GM23248 (cell line): Measurements from ENCODE around the gene TH. TPM values are rescaled to one million over a fixed set of nuclear protein-coding genes. Genes with fewer than 3 reads are reported as not detected.

ENCODE experiments used
- DNase-seq: peaks from one replicate; pipeline ENCODE4 v3.0.0-alpha.2; 2015
- H2AFZ ChIP-seq: fragments of 200-600 bp; sonication (generic); 2 replicates; pipeline ENCODE4 v1.6.1; 2016; ENCODE audit warnings: antibody characterized with exemption
- H3F3A ChIP-seq: fragments of 200-600 bp; sonication (generic); 2 replicates; pipeline ENCODE4 v1.6.1; 2016; ENCODE audit warnings: mild to moderate bottlenecking, antibody characterized with exemption, mixed run types; ENCODE audit not compliant: insufficient read depth
- H3K27ac ChIP-seq: fragments of 200-600 bp; sonication (generic); 2 replicates; pipeline ENCODE4 v1.5.1; 2016; ENCODE audit warnings: mild to moderate bottlenecking
- H3K27me3 ChIP-seq: fragments of 200-600 bp; sonication (generic); replicated peaks from 2 replicates; pipeline ENCODE4 v1.6.1; 2016; ENCODE audit warnings: mild to moderate bottlenecking; ENCODE audit not compliant: insufficient read depth
- H3K36me3 ChIP-seq: fragments of 200-600 bp; sonication (generic); 2 replicates; pipeline ENCODE4 v1.6.1; 2016; ENCODE audit warnings: low read depth, mild to moderate bottlenecking
- H3K4me1 ChIP-seq: fragments of 200-600 bp; sonication (generic); 2 replicates; pipeline ENCODE4 v1.6.1; 2016; ENCODE audit warnings: mild to moderate bottlenecking; ENCODE audit not compliant: insufficient read depth
- H3K4me2 ChIP-seq: fragments of 200-600 bp; sonication (generic); one replicate; pipeline ENCODE4 v1.6.1; 2016; ENCODE audit warnings: mild to moderate bottlenecking; ENCODE audit not compliant: unreplicated experiment
- H3K4me3 ChIP-seq: fragments of 200-600 bp; sonication (generic); 2 replicates; pipeline ENCODE4 v1.5.1; 2016; ENCODE audit warnings: mild to moderate bottlenecking
- H3K79me2 ChIP-seq: fragments of 200-600 bp; sonication (generic); 2 replicates; pipeline ENCODE4 v1.6.1; 2016; ENCODE audit warnings: mild to moderate bottlenecking; ENCODE audit not compliant: insufficient read depth
- H3K9ac ChIP-seq: fragments of 200-600 bp; sonication (generic); 2 replicates; pipeline ENCODE4 v1.6.1; 2016; ENCODE audit warnings: mild to moderate bottlenecking
- H3K9me2 ChIP-seq: fragments of 200-600 bp; sonication (generic); 2 replicates; pipeline ENCODE4 v1.6.1; 2016; ENCODE audit warnings: mixed run types, mild to moderate bottlenecking, moderate library complexity; ENCODE audit not compliant: insufficient read depth
- H3K9me3 ChIP-seq: fragments of 200-600 bp; sonication (generic); one replicate; pipeline ENCODE4 v1.6.1; 2017; ENCODE audit warnings: low read depth
- H4K20me1 ChIP-seq: fragments of 200-600 bp; sonication (generic); 2 replicates; pipeline ENCODE4 v1.6.0; 2016; ENCODE audit not compliant: insufficient read depth
- EZH2 ChIP-seq: fragments of 200-600 bp; sonication (generic); IDR thresholded peaks from 2 replicates; pipeline ENCODE4 v1.6.1; 2018; ENCODE audit warnings: antibody characterized with exemption, mild to moderate bottlenecking; ENCODE audit not compliant: insufficient read depth, poor library complexity, severe bottlenecking
- EZH2phosphoT487 ChIP-seq: fragments of 200-600 bp; sonication (generic); IDR thresholded peaks from 2 replicates; pipeline ENCODE4 v1.6.1; 2018; ENCODE audit warnings: antibody characterized with exemption, moderate library complexity, mild to moderate bottlenecking, low read depth; ENCODE audit not compliant: insufficient read depth
- WGBS, 2 experiments: methylation state at CpG; one replicate each; pipeline ENCODE4 v1.1.6; 2015 to 2017; ENCODE audit warnings: low lambda C conversion rate in 2 of 2, low coverage in 1 of 2; ENCODE audit errors: missing lambda C conversion rate in 2 of 2; 5-methylcytosine and 5-hydroxymethylcytosine counted together
- in situ Hi-C: fragments of 300-500 bp; cut with MboI; formaldehyde crosslinking; loops from 2 replicates; pipeline ENCODE4 v1.15.0; 2020
- polyA plus RNA-seq: library from polyadenylated mRNA; unstranded; fragments of >200 nt; fragmentation: Nextera tagmentation; extraction: Ambion mirVana; gene quantifications from 2 replicates; pipeline ENCODE4 v1.2.1, GENCODE V29; 2016
- total RNA-seq: library from RNA; depleted of rRNA; stranded (reverse); fragments of >200 nt; shearing (Covaris generic); gene quantifications from 2 replicates; pipeline ENCODE4 v1.2.3, GENCODE V29; 2014

TH gene
- total and polyA plus RNA-seq, 2 experiments from 2014 or later, result not detected

- Histone ChIP-seq H3K4me2 (no peak overlapping the region), H3K79me2 (no peaks in the 10 kb centered on the region), H3K4me3 (no peak overlapping the region), H4K20me1 (no peaks in the 10 kb centered on the region), H3K36me3 (no peaks in the 10 kb centered on the region), H3K9me3 (no peaks in the 10 kb centered on the region), H3F3A (no peaks in the 10 kb centered on the region), H3K27ac (no peak overlapping the region), H3K4me1 (no peaks in the 10 kb centered on the region), H2AFZ (no peak overlapping the region), H3K27me3 (peaks cover 45% of the 10 kb centered on the region), H3K9ac (no peak overlapping the region), H3K9me2 (no peaks in the 10 kb centered on the region)
- whole genome bisulfite sequencing, 2 experiments, result 29 to 34% methylated on average over 3 of the region's 3 CpGs
- TF ChIP-seq EZH2phosphoT487 (no peak), EZH2 (no peak)
- no peak for DNase-seq
- in situ Hi-C loops, result no loop called here
Observed at GRCh38 chr11:2218031-2218633, 46.5 kb upstream of the TH start.

DNA sequence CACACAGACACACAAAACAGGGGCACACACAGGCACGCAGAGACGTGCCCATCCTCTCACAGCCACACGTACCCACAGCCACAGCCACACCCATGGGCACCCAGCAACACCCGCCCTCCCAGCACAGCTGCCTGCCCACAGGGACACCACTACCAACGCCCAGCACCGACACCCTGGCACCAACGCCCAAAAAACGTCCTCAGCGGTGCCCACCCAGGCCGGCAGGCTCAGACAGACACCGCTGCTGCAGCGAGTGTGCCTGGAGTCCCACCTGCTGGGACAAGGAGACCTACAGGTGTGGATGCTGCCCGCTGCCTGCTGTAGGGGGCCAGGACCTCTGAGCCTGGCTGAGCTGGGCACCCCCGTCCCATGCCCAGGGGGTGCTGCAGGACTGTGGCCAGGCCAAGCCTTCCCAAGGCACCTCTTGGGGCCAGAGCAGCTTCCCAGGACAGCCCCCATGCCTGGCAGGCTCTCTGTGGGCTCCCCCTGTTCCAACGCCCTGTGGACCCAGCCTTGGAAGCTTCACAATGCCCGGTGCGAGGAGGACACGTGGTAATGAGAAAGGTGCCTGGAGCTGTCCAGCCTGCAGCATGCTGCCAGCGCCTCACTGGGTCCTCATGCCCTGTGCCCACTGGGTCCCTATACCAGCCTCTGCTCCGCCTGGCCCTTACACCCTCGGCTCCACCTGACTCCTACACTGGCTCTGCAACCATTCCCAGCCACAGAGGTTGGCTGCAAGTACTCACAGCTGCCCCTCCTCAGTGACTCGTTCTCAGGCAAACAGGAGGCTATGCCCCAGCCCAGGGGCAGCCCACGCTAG, 45.8 kb upstream of the TH start:
- Histone ChIP-seq H3K27ac (no peak overlapping the region), H3K36me3 (no peaks in the 10 kb centered on the region), H3F3A (no peaks in the 10 kb centered on the region), H3K9ac (no peak overlapping the region), H3K9me3 (no peaks in the 10 kb centered on the region), H3K4me1 (no peaks in the 10 kb centered on the region), H2AFZ (no peak overlapping the region), H3K4me3 (no peak overlapping the region), H3K27me3 (peaks cover 39% of the 10 kb centered on the region), H3K9me2 (no peaks in the 10 kb centered on the region), H4K20me1 (no peaks in the 10 kb centered on the region), H3K4me2 (no peak overlapping the region), H3K79me2 (no peaks in the 10 kb centered on the region)
- in situ Hi-C loops, result no loop called here
- WGBS, 2 experiments, result 29 to 33% methylated on average over 19 to 23 of the region's 23 CpGs
- DNase-seq, result no peak
- TF ChIP-seq EZH2, result no peak
- TF ChIP-seq EZH2phosphoT487, result no peak

GRCh38 chr11:2216400-2217064, 44.9 kb upstream of the TH start:
- H3K9me3 ChIP-seq, result no peaks in the 10 kb centered on the region
- no peaks in the 10 kb centered on the region for H3K36me3 ChIP-seq
- no peak overlapping the region for H3K9ac ChIP-seq
- TF ChIP-seq EZH2phosphoT487 (no peak), EZH2 (no peak)
- H3F3A ChIP-seq, result no peaks in the 10 kb centered on the region
- no peaks in the 10 kb centered on the region for H3K9me2 ChIP-seq
- no peaks in the 10 kb centered on the region for H3K4me1 ChIP-seq
- no peak overlapping the region for H3K27ac ChIP-seq
- in situ Hi-C loops, result no loop called here
- no peak overlapping the region for H3K4me2 ChIP-seq
- WGBS, 2 experiments, result 57 to 59% methylated on average over 8 to 9 of the region's 9 CpGs
- H4K20me1 ChIP-seq, result no peaks in the 10 kb centered on the region
- H3K27me3 ChIP-seq, result peaks cover 31% of the 10 kb centered on the region
- DNase-seq, result no peak
- H3K4me3 ChIP-seq, result no peak overlapping the region
- no peaks in the 10 kb centered on the region for H3K79me2 ChIP-seq
- H2AFZ ChIP-seq, result no peak overlapping the region

GRCh38 chr11:2215561-2216399, 44.2 kb upstream of the TH start:
- no peaks in the 10 kb centered on the region for H3K36me3 ChIP-seq
- 44 to 65% methylated on average over 14 to 33 of the region's 34 CpGs for WGBS, 2 experiments
- no peaks in the 10 kb centered on the region for H3K9me3 ChIP-seq
- no peak overlapping the region for H2AFZ ChIP-seq
- no peak overlapping the region for H3K4me3 ChIP-seq
- peaks cover 24% of the 10 kb centered on the region for H3K27me3 ChIP-seq
- in situ Hi-C loops, result no loop called here
- no peaks in the 10 kb centered on the region for H3F3A ChIP-seq
- DNase-seq, result no peak
- no peaks in the 10 kb centered on the region for H3K4me1 ChIP-seq
- TF ChIP-seq EZH2phosphoT487 (no peak), EZH2 (no peak)
- no peaks in the 10 kb centered on the region for H4K20me1 ChIP-seq
- H3K9me2 ChIP-seq, result no peaks in the 10 kb centered on the region
- H3K27ac ChIP-seq, result no peak overlapping the region
- H3K9ac ChIP-seq, result no peak overlapping the region
- H3K79me2 ChIP-seq, result no peaks in the 10 kb centered on the region
- H3K4me2 ChIP-seq, result no peak overlapping the region
